Stimulated activated CD8-positive, alpha-beta memory T cell treated with anti-CD3 and anti-CD28 coated beads, Interleukin-7, amount 100 ng/mL, for 48 hours (primary cell): Measurements from ENCODE around the gene TCAF1.

Source experiments
- DNase-seq, 2 donors: peaks; one replicate each; pipeline ENCODE4 v3.0.0-alpha.2; 2020; ENCODE audit warnings: low read depth in 1 of 2; ENCODE audit errors: extremely low read depth in 1 of 2

TCAF1 gene

DNA sequence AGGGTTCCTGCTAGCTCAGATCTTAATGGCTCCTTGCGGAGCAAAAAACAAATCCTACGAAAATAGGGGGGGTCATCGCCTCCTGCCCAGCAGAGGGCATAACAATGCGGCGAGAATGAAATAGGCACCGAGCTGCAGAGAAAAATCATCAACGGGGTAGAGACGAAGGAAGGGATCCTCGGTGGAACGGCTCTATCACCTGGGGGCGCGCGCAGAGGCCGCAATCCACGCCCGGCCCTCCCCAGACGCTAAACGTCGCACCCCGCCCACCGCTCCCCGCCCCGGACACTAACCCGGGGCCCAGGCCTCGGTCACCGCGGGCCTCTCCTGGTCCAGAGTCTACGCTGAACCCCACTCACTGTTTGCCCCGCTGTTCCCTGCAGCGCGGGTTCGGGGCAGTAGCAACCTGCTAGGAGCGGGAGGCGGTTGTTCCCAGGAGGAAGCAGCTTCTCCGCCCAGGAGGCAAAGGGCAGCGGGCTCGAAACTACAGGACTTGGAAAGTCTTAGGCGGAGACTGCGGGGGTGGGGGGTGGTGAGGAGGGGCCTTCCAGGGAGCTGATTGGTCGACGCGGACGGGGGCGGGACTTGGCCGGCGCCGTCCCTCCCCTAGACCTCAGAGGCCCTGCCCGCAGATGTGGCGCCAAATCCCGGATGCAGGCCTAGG, at the start of gene TCAF1:
TSS of gene TCAF1 (minus strand) at position 509 of the 664 bp plus-strand sequence. CDS start 25,568 bp downstream, outside the sequence.
- DNase-seq = peak; percentile 78 to 86

- no peak for DNase-seq
Observed at GRCh38 chr7:143948733-143949132, 46.8 kb upstream of the TCAF1 start.

DNA sequence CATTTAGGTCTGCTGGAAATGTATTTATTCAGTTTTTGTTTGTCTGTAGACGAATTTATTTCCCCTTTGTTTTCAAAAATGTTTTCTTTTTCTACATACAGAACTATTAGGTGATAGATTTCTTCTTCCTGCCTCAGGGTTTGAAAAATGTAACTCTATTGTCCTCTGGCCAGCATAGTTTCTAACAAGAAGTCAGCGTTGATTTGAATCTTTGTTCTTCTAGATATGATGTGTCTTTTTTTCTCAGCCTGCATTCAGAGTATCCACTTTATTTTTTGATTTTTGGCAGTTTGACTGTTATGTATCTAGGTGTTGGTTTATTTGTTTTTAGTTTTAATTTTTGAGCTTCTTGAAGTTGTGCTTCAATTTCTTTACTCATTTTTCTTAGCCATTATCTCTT, 45.1 kb upstream of the TCAF1 start:
- no peak for DNase-seq

GRCh38 chr7:143945423-143945822, 43.4 kb upstream of the TCAF1 start:
- no peak for DNase-seq

DNA sequence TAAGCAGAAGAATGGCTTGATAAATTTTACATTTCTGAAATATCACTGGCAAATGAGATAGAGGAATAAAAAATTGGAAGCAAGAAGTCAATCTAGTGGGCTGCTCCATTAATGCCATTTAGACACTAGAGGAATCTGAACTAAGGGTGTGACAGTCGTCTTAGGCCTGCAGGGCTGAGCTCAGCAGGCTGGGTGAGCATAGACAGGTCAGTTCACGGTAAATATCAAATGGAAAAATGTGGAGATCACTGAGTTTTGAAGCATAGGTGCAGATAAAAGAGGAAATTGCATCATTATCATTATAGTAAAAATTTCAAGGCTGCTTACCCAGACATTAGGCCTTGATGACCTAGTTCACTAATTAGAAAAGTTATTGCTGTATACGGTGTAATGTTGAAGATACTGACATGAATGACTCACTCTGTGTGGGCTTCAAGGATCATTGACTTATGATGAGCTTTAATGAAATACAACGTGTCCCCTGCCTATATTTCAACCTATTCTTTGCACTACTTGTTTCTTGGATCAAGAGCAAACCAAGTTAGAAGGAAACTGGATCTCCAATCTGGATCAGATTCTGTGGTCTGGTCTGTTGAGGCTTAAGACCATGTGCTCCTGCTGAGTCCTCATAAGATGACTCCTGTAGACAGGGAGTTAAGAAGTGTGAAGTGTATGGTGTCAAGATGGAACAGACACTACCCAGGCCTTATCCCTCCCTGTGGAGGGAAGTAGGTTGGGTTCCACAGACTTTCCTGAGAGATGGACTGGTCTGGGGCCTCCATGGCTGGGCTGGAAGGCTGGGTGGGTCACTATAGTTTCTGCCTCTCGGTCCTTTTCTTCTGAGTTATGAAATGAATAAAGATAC, 36.6 kb upstream of the TCAF1 start:
- DNase-seq = no peak

DNA sequence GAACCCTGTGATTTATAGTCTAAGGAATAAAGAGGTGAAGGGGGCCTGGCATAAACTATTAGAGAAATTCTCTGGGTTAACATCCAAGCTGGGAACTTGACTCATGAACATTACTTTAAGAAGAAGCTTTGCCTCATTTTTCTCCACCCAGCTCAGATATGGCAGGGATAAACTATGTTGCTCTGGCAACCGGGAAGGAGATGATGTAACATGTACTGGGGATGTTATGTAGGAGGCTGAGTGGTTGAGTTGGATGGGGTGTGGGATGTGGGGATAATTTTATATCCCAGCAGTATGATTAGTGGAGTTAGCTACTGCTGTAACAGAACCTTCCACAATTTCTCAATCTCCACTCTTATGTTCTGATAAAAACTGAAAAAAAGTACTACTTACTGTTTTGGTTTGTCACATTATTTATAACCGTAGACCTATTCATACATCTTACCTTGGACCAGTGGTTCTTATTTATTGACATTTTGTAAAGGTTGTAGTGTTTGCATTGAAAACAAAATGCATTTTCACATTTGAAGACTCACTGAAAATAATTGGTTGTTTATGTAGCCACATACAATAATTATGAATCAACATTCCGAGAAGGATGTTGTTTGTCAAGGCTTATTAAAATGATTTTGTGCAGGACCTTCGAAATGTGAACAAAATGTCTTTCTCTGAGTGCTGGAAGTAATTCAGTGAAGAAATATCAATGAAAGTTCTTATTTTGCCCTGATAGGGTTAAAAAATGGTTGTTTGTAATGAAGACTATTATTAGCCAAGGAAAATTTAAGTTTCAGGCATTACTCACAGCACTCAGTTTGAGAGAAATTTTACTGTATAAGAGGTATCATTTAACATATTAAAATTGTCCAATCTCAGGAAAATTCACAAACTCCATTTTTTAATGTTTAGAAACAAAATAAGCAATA, 34.4 kb upstream of the TCAF1 start:
- DNase-seq = no peak

DNA sequence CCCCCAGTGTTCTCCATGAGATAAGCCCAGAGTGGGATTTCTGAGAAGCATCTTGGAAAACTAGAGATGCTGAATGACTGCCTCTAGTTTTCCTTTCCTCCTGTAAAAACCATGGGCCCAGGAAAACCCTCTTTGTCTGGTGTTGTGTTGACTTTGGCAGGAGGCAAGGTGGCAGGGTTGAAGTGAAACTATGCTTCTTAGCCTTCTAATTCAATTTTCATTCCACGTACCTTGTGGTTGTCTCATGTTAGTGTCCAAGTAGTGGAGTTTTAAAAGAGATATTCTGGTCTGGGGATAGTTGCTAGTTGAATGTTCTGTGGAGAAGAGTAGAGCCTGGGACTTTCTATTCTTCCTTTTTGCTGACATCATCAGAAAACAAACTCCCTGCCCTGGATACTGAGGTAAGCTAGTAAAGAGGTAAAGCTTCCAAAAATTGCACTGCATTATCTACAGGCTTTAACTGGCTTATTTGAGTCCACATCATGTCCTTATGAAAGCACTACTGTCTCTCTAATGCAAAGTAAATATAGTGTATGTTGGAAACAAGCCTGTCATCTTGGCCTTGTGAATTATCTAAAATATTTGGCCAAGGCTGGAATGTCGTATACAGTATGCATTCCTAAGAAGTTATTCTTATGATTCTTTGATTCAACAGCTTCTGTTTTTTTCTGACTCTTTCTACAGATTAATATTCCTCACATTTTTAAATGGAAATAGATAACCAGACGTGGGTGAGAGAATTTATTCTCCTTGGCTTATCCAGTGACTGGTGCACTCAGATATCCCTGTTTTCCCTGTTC, 32.8 kb upstream of the TCAF1 start, which contains the start of gene OR2F2:
TSS of gene OR2F2 (plus strand) at position 708 of the 800 bp plus-strand sequence. CDS start at position 708, 0 bp downstream.
- no peak for DNase-seq

- no peak for DNase-seq
Observed at GRCh38 chr7:143931739-143932138, 29.8 kb upstream of the TCAF1 start.

GRCh38 chr7:143929224-143929920, 27.4 kb upstream of the TCAF1 start:
- peak in 1 of 2 donors; percentile 8 for DNase-seq

DNA sequence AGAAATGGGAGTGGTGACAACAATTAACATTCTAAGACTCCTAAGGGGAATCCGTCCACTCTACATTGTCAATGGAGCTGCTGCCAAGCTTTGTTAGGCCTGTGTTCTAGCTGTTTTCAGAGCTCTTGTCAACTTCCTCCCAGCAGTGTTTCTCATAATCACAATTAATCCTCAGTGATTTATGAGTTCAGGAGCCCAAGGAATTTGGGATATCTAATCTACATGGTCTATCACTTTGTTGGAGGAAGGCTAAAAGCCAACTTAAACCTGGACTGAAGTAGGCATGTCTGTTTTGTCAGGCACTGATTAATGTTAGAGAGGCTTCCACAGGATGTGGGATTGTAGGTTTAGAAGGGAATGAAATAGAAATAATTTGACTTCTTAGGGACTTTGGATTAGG, 22.9 kb upstream of the TCAF1 start:
- DNase-seq = no peak

- no peak for DNase-seq
Observed at GRCh38 chr7:143914938-143915652, 13.1 kb upstream of the TCAF1 start.

DNA sequence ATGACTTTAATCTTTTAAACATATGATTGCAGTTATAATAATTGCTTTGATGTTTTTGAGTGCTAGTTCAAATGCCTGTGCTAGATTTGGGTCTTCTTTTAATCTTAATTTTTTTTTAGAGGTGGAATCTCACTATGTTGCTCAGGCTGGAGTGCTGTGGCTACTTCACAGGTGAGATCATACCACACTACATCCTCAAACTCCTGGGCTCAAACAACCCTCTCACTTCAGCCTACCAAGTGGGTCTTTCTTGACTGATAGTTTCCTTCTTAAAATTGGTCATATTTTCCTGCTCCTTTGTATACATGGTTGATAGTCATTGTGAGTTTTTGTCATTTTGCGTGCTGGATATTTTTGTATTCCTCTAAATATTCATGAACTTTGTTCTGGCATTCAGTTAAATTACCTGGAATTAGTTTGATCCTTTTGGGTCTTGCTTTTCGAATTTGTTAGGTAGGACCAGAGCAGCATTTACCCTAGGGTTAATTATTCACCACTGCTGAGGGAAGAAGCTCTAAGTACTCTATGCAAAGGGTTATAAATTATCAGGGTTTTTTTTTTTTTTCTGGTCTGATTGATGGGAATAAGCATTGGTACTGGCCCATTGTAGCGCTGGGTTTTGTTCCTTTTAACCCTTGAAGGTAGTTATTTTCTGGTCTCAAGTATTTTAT, 12.1 kb upstream of the TCAF1 start:
- DNase-seq = no peak

GRCh38 chr7:143910473-143911248, 8.7 kb upstream of the TCAF1 start:
- no peak for DNase-seq

DNA sequence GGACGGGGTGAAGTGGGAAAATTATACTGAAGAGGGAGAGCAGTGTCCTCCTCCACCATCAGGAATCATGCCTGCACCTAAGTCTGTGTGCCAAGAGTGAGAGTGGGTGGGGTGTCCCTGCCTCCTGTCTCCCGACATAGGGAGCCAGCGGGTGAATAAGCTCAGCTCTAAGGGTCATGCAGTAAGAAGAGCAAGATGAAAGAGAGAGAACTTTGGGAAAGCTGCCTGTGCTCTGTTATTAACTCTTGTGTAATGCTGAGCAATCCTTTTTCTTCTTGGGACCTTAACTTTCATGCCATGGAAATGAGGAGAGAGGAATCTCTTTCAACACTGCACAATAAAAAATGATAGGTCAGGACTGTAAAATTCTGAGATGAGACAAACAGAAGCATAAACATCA, 7.9 kb upstream of the TCAF1 start:
- no peak for DNase-seq

GRCh38 chr7:143908120-143908519, 6.1 kb upstream of the TCAF1 start:
- DNase-seq = no peak

DNA sequence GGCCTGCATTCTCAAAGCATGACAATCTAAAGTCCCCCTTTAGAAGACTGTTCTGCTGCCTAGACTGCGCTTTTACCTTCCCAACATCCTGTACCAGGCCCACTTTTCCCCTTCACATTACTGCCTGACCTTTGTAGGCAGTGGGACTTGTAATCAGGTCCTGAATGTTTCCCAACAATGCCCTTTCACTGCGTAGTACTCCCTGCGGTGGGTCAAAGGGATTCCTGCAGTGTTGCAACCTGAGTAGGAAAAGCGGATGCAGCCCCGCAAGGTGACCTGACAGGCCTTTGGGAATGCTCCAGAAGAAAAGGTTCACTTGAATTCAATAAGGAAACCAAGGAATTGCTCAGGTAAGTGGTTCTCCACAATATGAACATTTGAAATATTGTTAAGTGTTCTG, 4.9 kb upstream of the TCAF1 start:
- no peak for DNase-seq

- no peak for DNase-seq
Observed at GRCh38 chr7:143906151-143906550, 4.2 kb upstream of the TCAF1 start.

- no peak for DNase-seq
Observed at GRCh38 chr7:143905509-143905908, 3.5 kb upstream of the TCAF1 start.
